OCI-LY1 (cell line): ENCODE data around the gene RAB3D.

Source experiments
- H2AFZ ChIP-seq: fragments of 200-600 bp; sonication (generic), shearing (Covaris generic); 2 replicates; pipeline ENCODE4 v1.6.0; 2014; ENCODE audit warnings: antibody characterized with exemption, mild to moderate bottlenecking, low read length
- H3F3A ChIP-seq: fragments of 200-600 bp; sonication (generic), shearing (Covaris generic); 2 replicates; pipeline ENCODE4 v1.6.0; 2014; ENCODE audit warnings: mild to moderate bottlenecking, antibody characterized with exemption, low read length, moderate library complexity; ENCODE audit not compliant: insufficient read depth
- H3K27ac ChIP-seq: fragments of 200-600 bp; sonication (generic); 2 replicates; pipeline ENCODE4 v1.5.1; 2014; ENCODE audit warnings: low read length, mixed run types, mild to moderate bottlenecking, low read depth; ENCODE audit not compliant: poor library complexity, severe bottlenecking
- H3K27me3 ChIP-seq: fragments of 200-600 bp; sonication (generic); 2 replicates; pipeline ENCODE4 v1.6.0; 2014; ENCODE audit warnings: antibody characterized with exemption, mild to moderate bottlenecking, low read length, moderate library complexity; ENCODE audit not compliant: insufficient read depth
- H3K36me3 ChIP-seq: fragments of 200-600 bp; sonication (generic); 2 replicates; pipeline ENCODE4 v1.6.1; 2014; ENCODE audit warnings: mild to moderate bottlenecking, antibody characterized with exemption, low read length, moderate library complexity, mixed read lengths; ENCODE audit not compliant: insufficient read depth
- H3K4me1 ChIP-seq: fragments of 200-600 bp; sonication (generic); 2 replicates; pipeline ENCODE4 v1.5.1; 2014; ENCODE audit warnings: mild to moderate bottlenecking, low read length, moderate library complexity; ENCODE audit not compliant: insufficient read depth, severe bottlenecking
- H3K4me2 ChIP-seq: fragments of 200-600 bp; sonication (generic), shearing (Covaris generic); 2 replicates; pipeline ENCODE4 v1.6.1; 2014; ENCODE audit warnings: low read length
- H3K4me3 ChIP-seq: fragments of 200-600 bp; sonication (generic); 2 replicates; pipeline ENCODE4 v1.5.1; 2014; ENCODE audit warnings: low read length, low read depth, mild to moderate bottlenecking, mixed read lengths; ENCODE audit not compliant: poor library complexity, severe bottlenecking
- H3K79me2 ChIP-seq: fragments of 200-600 bp; shearing (Covaris generic); 2 replicates; pipeline ENCODE4 v1.6.1; 2016; ENCODE audit warnings: mixed run types, low read length, mixed read lengths; ENCODE audit not compliant: insufficient read depth
- H3K9ac ChIP-seq: fragments of 200-600 bp; sonication (generic), shearing (Covaris generic); 2 replicates; pipeline ENCODE4 v1.6.1; 2014; ENCODE audit warnings: mild to moderate bottlenecking, low read length, mixed read lengths
- H3K9me2 ChIP-seq: fragments of 200-600 bp; sonication (generic), shearing (Covaris generic); 2 replicates; pipeline ENCODE4 v1.6.1; 2014; ENCODE audit warnings: low read depth, mild to moderate bottlenecking, low read length, mixed read lengths
- H3K9me3 ChIP-seq: fragments of 200-600 bp; shearing (Covaris generic); 2 replicates; pipeline ENCODE4 v1.6.1; 2014; ENCODE audit warnings: low read length, mixed read lengths
- H4K20me1 ChIP-seq: fragments of 200-600 bp; sonication (generic), shearing (Covaris generic); 2 replicates; pipeline ENCODE4 v1.6.0; 2016; ENCODE audit warnings: mild to moderate bottlenecking, low read length; ENCODE audit not compliant: insufficient read depth
- EZH2 ChIP-seq: fragments of 200-600 bp; sonication (generic), shearing (Covaris generic); IDR thresholded peaks from 2 replicates; pipeline ENCODE4 v1.8.0; 2017; ENCODE audit warnings: borderline replicate concordance, mixed run types, mild to moderate bottlenecking, antibody characterized with exemption, low read length, moderate library complexity, mixed read lengths
- TF ChIP-seq, protein P1 (sequence below): fragments of 200-600 bp; sonication (generic), shearing (Covaris generic); IDR thresholded peaks from 2 replicates; pipeline ENCODE4 v1.5.1; 2017; ENCODE audit warnings: mild to moderate bottlenecking, antibody characterized with exemption, low read length, moderate library complexity, mixed read lengths

The RAB3D gene

GRCh38 chr19:11364935-11365334 lies 25.5 kb upstream of the RAB3D start:
- H3K36me3 ChIP-seq = peaks cover 3% of the 10 kb centered on the region; the same call in 1 of the 2 replicates
- H3K27ac ChIP-seq = no peak overlapping the region
- TF ChIP-seq EZH2 = no peak
- TF ChIP-seq, protein P1, sequence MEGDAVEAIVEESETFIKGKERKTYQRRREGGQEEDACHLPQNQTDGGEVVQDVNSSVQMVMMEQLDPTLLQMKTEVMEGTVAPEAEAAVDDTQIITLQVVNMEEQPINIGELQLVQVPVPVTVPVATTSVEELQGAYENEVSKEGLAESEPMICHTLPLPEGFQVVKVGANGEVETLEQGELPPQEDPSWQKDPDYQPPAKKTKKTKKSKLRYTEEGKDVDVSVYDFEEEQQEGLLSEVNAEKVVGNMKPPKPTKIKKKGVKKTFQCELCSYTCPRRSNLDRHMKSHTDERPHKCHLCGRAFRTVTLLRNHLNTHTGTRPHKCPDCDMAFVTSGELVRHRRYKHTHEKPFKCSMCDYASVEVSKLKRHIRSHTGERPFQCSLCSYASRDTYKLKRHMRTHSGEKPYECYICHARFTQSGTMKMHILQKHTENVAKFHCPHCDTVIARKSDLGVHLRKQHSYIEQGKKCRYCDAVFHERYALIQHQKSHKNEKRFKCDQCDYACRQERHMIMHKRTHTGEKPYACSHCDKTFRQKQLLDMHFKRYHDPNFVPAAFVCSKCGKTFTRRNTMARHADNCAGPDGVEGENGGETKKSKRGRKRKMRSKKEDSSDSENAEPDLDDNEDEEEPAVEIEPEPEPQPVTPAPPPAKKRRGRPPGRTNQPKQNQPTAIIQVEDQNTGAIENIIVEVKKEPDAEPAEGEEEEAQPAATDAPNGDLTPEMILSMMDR = no peak
- H3K9me3 ChIP-seq = no peaks in the 10 kb centered on the region
- no peaks in the 10 kb centered on the region for H3F3A ChIP-seq
- no peaks in the 10 kb centered on the region for H3K9me2 ChIP-seq
- no peaks in the 10 kb centered on the region for H4K20me1 ChIP-seq
- no peak overlapping the region for H3K4me3 ChIP-seq
- H3K4me2 ChIP-seq = no peak overlapping the region
- no peak overlapping the region for H3K9ac ChIP-seq
- no peaks in the 10 kb centered on the region for H3K4me1 ChIP-seq
- H2AFZ ChIP-seq = no peak overlapping the region
- H3K79me2 ChIP-seq = no peaks in the 10 kb centered on the region
- H3K27me3 ChIP-seq = no peaks in the 10 kb centered on the region

- H3K9me2 ChIP-seq = no peaks in the 10 kb centered on the region
- H3K79me2 ChIP-seq = no peaks in the 10 kb centered on the region
- no peaks in the 10 kb centered on the region for H3K4me1 ChIP-seq
- H3K27ac ChIP-seq = no peak overlapping the region
- H3K27me3 ChIP-seq = no peaks in the 10 kb centered on the region
- no peaks in the 10 kb centered on the region for H4K20me1 ChIP-seq
- H2AFZ ChIP-seq = no peak overlapping the region
- no peaks in the 10 kb centered on the region for H3K9me3 ChIP-seq
- no peak overlapping the region for H3K9ac ChIP-seq
- H3F3A ChIP-seq = no peaks in the 10 kb centered on the region
- H3K36me3 ChIP-seq = peaks cover 3% of the 10 kb centered on the region; the same call in 1 of the 2 replicates
- H3K4me2 ChIP-seq = no peak overlapping the region
- no peak overlapping the region for H3K4me3 ChIP-seq
- no peak for TF ChIP-seq EZH2
- TF ChIP-seq, protein P1 = no peak
Observed at GRCh38 chr19:11364296-11364904, 24.9 kb upstream of the RAB3D start.

- no peak overlapping the region for H3K4me2 ChIP-seq
- no peaks in the 10 kb centered on the region for H3F3A ChIP-seq
- no peaks in the 10 kb centered on the region for H4K20me1 ChIP-seq
- no peaks in the 10 kb centered on the region for H3K4me1 ChIP-seq
- TF ChIP-seq EZH2 = no peak
- TF ChIP-seq, protein P1 = no peak
- H3K79me2 ChIP-seq = no peaks in the 10 kb centered on the region
- H3K4me3 ChIP-seq = no peak overlapping the region
- H3K27me3 ChIP-seq = no peaks in the 10 kb centered on the region
- peaks cover 3% of the 10 kb centered on the region; the same call in 1 of the 2 replicates for H3K36me3 ChIP-seq
- no peaks in the 10 kb centered on the region for H3K9me2 ChIP-seq
- H3K9ac ChIP-seq = no peak overlapping the region
- no peak overlapping the region for H3K27ac ChIP-seq
- no peak overlapping the region for H2AFZ ChIP-seq
- no peaks in the 10 kb centered on the region for H3K9me3 ChIP-seq
Observed at GRCh38 chr19:11363881-11364280, 24.4 kb upstream of the RAB3D start.
